IMR-90 (cell line): ENCODE data around the gene TRAPPC5. TPM values are rescaled to one million over a fixed set of nuclear protein-coding genes. Genes with fewer than 3 reads are reported as not detected.

ENCODE experiments used
- ATAC-seq: fragments of 200-7000 bp; cut with Tn5 transposase; 2 replicates; pipeline ENCODE4 v1.9.1; 2020; ENCODE audit warnings: low read depth, mild to moderate bottlenecking, moderate library complexity
- BruUV-seq: library from RNA; stranded (reverse); fragments of 400-500 nt; replicated peaks from 2 replicates; lab custom pipeline; 2021; lab: Mats Ljungman, UMichigan
- CTCF ChIA-PET: fragments of 300-600 bp; formaldehyde crosslinking; extraction: SDS; loops from one replicate; lab custom pipeline; 2021; ENCODE audit warnings: antibody characterized with exemption; lab: Yijun Ruan, JAX
- POLR2A ChIA-PET: fragments of 300-600 bp; sonication (Branson Sonifier 250); formaldehyde crosslinking; loops from one replicate; lab custom pipeline; 2022; ENCODE audit warnings: antibody characterized with exemption; ENCODE audit not compliant: unreplicated experiment; lab: Charles Lee
- DNase-seq: peaks from one replicate; pipeline ENCODE4 v3.0.0; 2013
- H2AFZ ChIP-seq: replicated peaks from 2 replicates; pipeline ENCODE3; 2013; ENCODE audit warnings: low read length, mild to moderate bottlenecking; ENCODE audit not compliant: poor library complexity
- H2AK5ac ChIP-seq: 2 replicates; pipeline ENCODE4 v1.6.1; 2013; ENCODE audit warnings: low read depth, low read length, inconsistent platforms
- H2AK9ac ChIP-seq: replicated peaks from 2 replicates; pipeline ENCODE3; 2013; ENCODE audit warnings: mild to moderate bottlenecking, low read depth, low read length, moderate library complexity; ENCODE audit not compliant: poor library complexity
- H2BK120ac ChIP-seq: 2 replicates; pipeline ENCODE4 v1.6.1; 2013; ENCODE audit warnings: low read depth, low read length, inconsistent platforms
- H2BK15ac ChIP-seq: 3 replicates; pipeline ENCODE4 v1.6.1; 2013; ENCODE audit warnings: low read depth, low read length, inconsistent platforms
- H2BK20ac ChIP-seq: 2 replicates; pipeline ENCODE4 v1.6.1; 2013; ENCODE audit warnings: low read depth, mild to moderate bottlenecking, inconsistent platforms, low read length, moderate library complexity
- H2BK5ac ChIP-seq: 2 replicates; pipeline ENCODE4 v1.6.1; 2013; ENCODE audit warnings: mild to moderate bottlenecking, low read depth, low read length, inconsistent platforms; ENCODE audit not compliant: poor library complexity, severe bottlenecking
- H3K14ac ChIP-seq: replicated peaks from 2 replicates; pipeline ENCODE4 v1.6.1; 2013; ENCODE audit warnings: low read depth, low read length, inconsistent platforms
- H3K18ac ChIP-seq: 2 replicates; pipeline ENCODE4 v1.6.1; 2013; ENCODE audit warnings: low read depth, low read length, control low read depth
- H3K23ac ChIP-seq: 2 replicates; pipeline ENCODE4 v1.6.1; 2013; ENCODE audit warnings: low read depth, low read length, inconsistent platforms
- H3K27ac ChIP-seq: 2 replicates; pipeline ENCODE4 v1.5.1; 2013; ENCODE audit warnings: mild to moderate bottlenecking, control low read depth, low read length; ENCODE audit not compliant: insufficient read depth
- H3K27me3 ChIP-seq: 2 replicates; pipeline ENCODE4 v1.6.1; 2013; ENCODE audit warnings: low read length; ENCODE audit not compliant: control insufficient read depth, insufficient read depth
- H3K36me3 ChIP-seq: 2 replicates; pipeline ENCODE4 v1.6.1; 2013; ENCODE audit warnings: low read length, mixed read lengths; ENCODE audit not compliant: control insufficient read depth, insufficient read depth
- H3K4ac ChIP-seq: 2 replicates; pipeline ENCODE4 v1.6.1; 2013; ENCODE audit warnings: low read depth, low read length, inconsistent platforms
- H3K4me1 ChIP-seq: 2 replicates; pipeline ENCODE4 v1.6.1; 2013; ENCODE audit warnings: low read length, mixed read lengths; ENCODE audit not compliant: control insufficient read depth, insufficient read depth
- H3K4me2 ChIP-seq: 2 replicates; pipeline ENCODE4 v1.6.1; 2013; ENCODE audit warnings: low read depth, mild to moderate bottlenecking, control low read depth, low read length, moderate library complexity
- H3K4me3 ChIP-seq: 2 replicates; pipeline ENCODE4 v1.5.1; 2013; ENCODE audit warnings: low read depth, mild to moderate bottlenecking, control low read depth, low read length, moderate library complexity; ENCODE audit not compliant: insufficient read depth
- H3K56ac ChIP-seq: 2 replicates; pipeline ENCODE4 v1.6.1; 2013; ENCODE audit warnings: low read length, inconsistent platforms; ENCODE audit not compliant: insufficient read depth; ENCODE audit errors: extremely low read depth
- H3K79me1 ChIP-seq, 2 experiments: 2 replicates each; pipeline ENCODE4 v1.6.1; 2013; ENCODE audit warnings: low read length in 2 of 2, inconsistent platforms in 1 of 2, low read depth in 1 of 2
- H3K9ac ChIP-seq: 2 replicates; pipeline ENCODE4 v1.6.1; 2013; ENCODE audit warnings: low read depth, low read length, control low read depth
- H3K9me1 ChIP-seq: 2 replicates; pipeline ENCODE4 v1.6.1; 2013; ENCODE audit warnings: low read length, inconsistent platforms; ENCODE audit not compliant: insufficient read depth
- H3K9me3 ChIP-seq: 2 replicates; pipeline ENCODE4 v1.6.1; 2013; ENCODE audit warnings: low read length; ENCODE audit not compliant: control insufficient read depth, insufficient read depth
- H4K20me1 ChIP-seq: 2 replicates; pipeline ENCODE4 v1.6.1; 2013; ENCODE audit warnings: low read length, inconsistent platforms; ENCODE audit not compliant: insufficient read depth
- H4K5ac ChIP-seq: 2 replicates; pipeline ENCODE4 v1.6.1; 2013; ENCODE audit warnings: mild to moderate bottlenecking, low read depth, low read length, control low read depth
- H4K8ac ChIP-seq, 2 experiments: 2 replicates each; pipeline ENCODE4 v1.6.1; 2013; ENCODE audit warnings: low read depth in 2 of 2, low read length in 2 of 2, control low read depth in 1 of 2, inconsistent platforms in 1 of 2
- H4K91ac ChIP-seq: 2 replicates; pipeline ENCODE4 v1.6.1; 2013; ENCODE audit warnings: low read depth, low read length, inconsistent platforms; ENCODE audit not compliant: insufficient read depth
- BHLHE40 ChIP-seq: fragments of 150-350 bp; IDR thresholded peaks from 2 replicates; pipeline ENCODE4 v1.6.1; 2016; ENCODE audit warnings: mild to moderate bottlenecking, low read depth, low read length
- CEBPB ChIP-seq: IDR thresholded peaks from 2 replicates; pipeline ENCODE4 v1.6.1; 2012; ENCODE audit warnings: low read depth, low read length, improper control_type of control experiment
- ELK1 ChIP-seq: fragments of 150-350 bp; IDR thresholded peaks from 2 replicates; pipeline ENCODE4 v1.6.1; 2016; ENCODE audit warnings: low read depth, mild to moderate bottlenecking, low read length, moderate library complexity, borderline replicate concordance
- FOS ChIP-seq: fragments of 150-350 bp; IDR thresholded peaks from 2 replicates; pipeline ENCODE4 v1.6.1; 2016; ENCODE audit warnings: low read depth, low read length
- MAFK ChIP-seq: IDR thresholded peaks from 2 replicates; pipeline ENCODE4 v1.6.1; 2012; ENCODE audit warnings: low read depth, low read length, improper control_type of control experiment
- POLR2A ChIP-seq: IDR thresholded peaks from 2 replicates; pipeline ENCODE4 v1.6.1; 2012; ENCODE audit warnings: mild to moderate bottlenecking, low read depth, low read length
- WGBS, 2 experiments: methylation state at CpG; one replicate each; pipeline versions ENCODE4 v1.1.5 to v1.1.7; 2013; ENCODE audit warnings: missing lambda C conversion rate in 2 of 2; ENCODE audit not compliant: insufficient read length in 1 of 2; ENCODE audit errors: extremely low coverage in 2 of 2; 5-methylcytosine and 5-hydroxymethylcytosine counted together
- dilution Hi-C: fragments of 300-500 bp; cut with HindIII; formaldehyde crosslinking; loops from one replicate; pipeline ENCODE4 v1.14.3; 2018; ENCODE audit warnings: low sequenced_read_pairs; ENCODE audit not compliant: unreplicated experiment
- in situ Hi-C: fragments of 300-500 bp; cut with MboI; formaldehyde crosslinking; loops from 3 replicates; pipeline ENCODE4 v1.14.3; 2019; ENCODE audit warnings: low sequenced_read_pairs, inconsistent platforms, mixed read lengths
- intact Hi-C: fragments of 100-400 bp; cut with micrococcal nuclease; formaldehyde crosslinking; loops from 2 replicates; pipeline ENCODE4 v1.10.0; 2022
- polyA plus RNA-seq, 3 experiments: library from polyadenylated mRNA; depleted of rRNA; stranded (reverse); fragments of >200 nt; gene quantifications; 2 replicates each; pipeline ENCODE4 v1.2.3, GENCODE V29; 2012; ENCODE audit warnings: low replicate concordance in 1 of 3
- total RNA-seq: library from RNA; depleted of rRNA; stranded (reverse); fragments of >200 nt; gene quantifications from 2 replicates; pipeline ENCODE4 v1.2.3, GENCODE V29; 2012
- TF ChIP-seq, protein P1 (sequence below): fragments of 150-350 bp; IDR thresholded peaks from 2 replicates; pipeline ENCODE4 v1.6.1; 2017; ENCODE audit warnings: mild to moderate bottlenecking, antibody characterized with exemption, low read length, low read depth

Gene TRAPPC5
- total and polyA plus RNA-seq, 2 of the 4 experiments (the other 2 are of a cell fraction): 54.7 to 109 TPM

- no peak for TF ChIP-seq FOS
- TF ChIP-seq ELK1: no peak
- TF ChIP-seq, protein P1, sequence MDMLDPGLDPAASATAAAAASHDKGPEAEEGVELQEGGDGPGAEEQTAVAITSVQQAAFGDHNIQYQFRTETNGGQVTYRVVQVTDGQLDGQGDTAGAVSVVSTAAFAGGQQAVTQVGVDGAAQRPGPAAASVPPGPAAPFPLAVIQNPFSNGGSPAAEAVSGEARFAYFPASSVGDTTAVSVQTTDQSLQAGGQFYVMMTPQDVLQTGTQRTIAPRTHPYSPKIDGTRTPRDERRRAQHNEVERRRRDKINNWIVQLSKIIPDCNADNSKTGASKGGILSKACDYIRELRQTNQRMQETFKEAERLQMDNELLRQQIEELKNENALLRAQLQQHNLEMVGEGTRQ: no peak
- TF ChIP-seq POLR2A: no peak
- no peak for TF ChIP-seq BHLHE40
- no peak for TF ChIP-seq CEBPB
- no peak for TF ChIP-seq MAFK
Measured at GRCh38 chr19:7639863-7640348, 40.7 kb upstream of the TRAPPC5 start.

More at GRCh38 chr19:7639863-7640348, 40.7 kb upstream of the TRAPPC5 start:
- BruUV-seq: no TSS peak
- Histone ChIP-seq H3K36me3 (no peaks in the 10 kb centered on the region), H4K91ac (no peak overlapping the region), H2AK9ac (no peak overlapping the region), H4K20me1 (peaks cover 5% of the 10 kb centered on the region; the same call in 1 of the 2 replicates), H3K9ac (no peak overlapping the region), H3K23ac (no peak overlapping the region), H3K4ac (no peak overlapping the region), H3K27me3 (peaks cover 14% of the 10 kb centered on the region; the same call in 1 of the 2 replicates), H2BK120ac (no peak overlapping the region), H3K27ac (no peak overlapping the region), H3K4me3 (no peak overlapping the region), H3K9me1 (peaks cover 12% of the 10 kb centered on the region), H3K14ac (no peak overlapping the region), H2BK15ac (no peak overlapping the region), H3K56ac (no peak overlapping the region), H2AK5ac (no peak overlapping the region), H2BK5ac (peak overlapping the region; percentile 43), H2BK20ac (no peak overlapping the region), H3K4me1 (no peaks in the 10 kb centered on the region), H2AFZ (peak overlapping the region; percentile 51), H3K79me1 (no peaks in the 10 kb centered on the region), H3K4me2 (no peak overlapping the region), H3K18ac (no peak overlapping the region), H4K8ac (no peak overlapping the region), H4K5ac (no peak overlapping the region), H3K9me3 (no peaks in the 10 kb centered on the region)
- dilution Hi-C loops (no loop called here), in situ Hi-C loops (no loop called here), intact Hi-C loops (no loop called here)
- no peak for ATAC-seq
- 86% methylated on average over 9 of the region's 13 CpGs; no CpG with 5 or more reads in 1 of the 2 experiments for WGBS, 2 experiments
- ChIA-PET POLR2A (no interaction called here), CTCF (no interaction called here)
- DNase-seq: no peak
